ENCODE results near the gene RREB1. TPM values are rescaled to one million over a fixed set of nuclear protein-coding genes. Genes with fewer than 3 reads are reported as not detected.

RREB1 gene
- total and polyA plus RNA-seq, 2 of the 4 experiments (the other 2 are of a cell fraction) = 8.4 to 14.5 TPM

DNA sequence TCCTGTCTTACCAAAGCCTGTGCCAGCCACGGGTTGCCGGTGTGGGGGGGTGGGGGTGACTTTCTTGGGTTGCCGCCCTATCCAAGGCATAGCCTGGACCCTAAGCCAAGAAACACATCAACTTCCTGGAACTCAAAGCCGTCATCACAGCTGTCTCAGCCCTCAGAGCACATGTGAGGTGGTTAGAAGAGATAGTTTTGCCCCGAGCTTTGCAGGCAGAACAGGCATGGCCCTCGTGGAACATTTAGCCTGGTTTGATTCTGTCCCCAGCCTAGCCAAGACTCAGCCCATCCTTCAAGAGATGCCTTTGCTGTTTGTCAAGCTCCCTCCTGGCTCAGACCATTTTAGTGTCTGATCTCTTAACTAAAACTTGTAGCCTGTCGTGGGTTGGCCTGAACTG lies 64.9 kb downstream of the RREB1 start:
- no peak overlapping the region for H2BK15ac ChIP-seq (ENCODE audit: low read depth, low read length)
- no CpG with 5 or more reads among the region's 7 CpGs for whole genome bisulfite sequencing, 2 experiments (ENCODE audit: extremely low coverage in 2 of 2, insufficient read length in 1 of 2)

More for the DNA sequence above, 64.9 kb downstream of the RREB1 start:
- Histone ChIP-seq H4K5ac (ENCODE audit: low read depth, low read length) (no peak overlapping the region), H2AK5ac (ENCODE audit: low read depth, low read length) (peak overlapping the region; percentile 62; the same call in 1 of the 2 replicates), H2BK20ac (ENCODE audit: low read depth, low read length) (no peak overlapping the region), H4K20me1 (ENCODE audit: insufficient read depth, low read length) (peaks cover 77% of the 10 kb centered on the region), H3K4ac (ENCODE audit: low read depth, low read length) (peak overlapping the region; percentile 67), H3K9ac (ENCODE audit: low read depth, low read length) (no peak overlapping the region), H4K8ac (ENCODE audit: low read depth in 2 of 2, low read length in 2 of 2) (no peak overlapping the region), H3K27me3 (ENCODE audit: control insufficient read depth, insufficient read depth, low read length) (no peaks in the 10 kb centered on the region), H4K91ac (ENCODE audit: insufficient read depth, low read depth, low read length) (no peak overlapping the region), H3K4me2 (ENCODE audit: low read depth, low read length) (no peak overlapping the region), H3K36me3 (ENCODE audit: control insufficient read depth, insufficient read depth, low read length) (peaks cover 4% of the 10 kb centered on the region), H3K56ac (ENCODE audit: extremely low read depth, insufficient read depth, low read length) (no peak overlapping the region), H3K18ac (ENCODE audit: low read depth, low read length) (no peak overlapping the region), H3K9me3 (ENCODE audit: control insufficient read depth, insufficient read depth, low read length) (no peaks in the 10 kb centered on the region), H3K9me1 (ENCODE audit: insufficient read depth, low read length) (peaks cover 52% of the 10 kb centered on the region), H3K27ac (ENCODE audit: insufficient read depth, low read length) (no peak overlapping the region), H3K4me1 (ENCODE audit: control insufficient read depth, insufficient read depth, low read length) (peaks cover 25% of the 10 kb centered on the region), H3K4me3 (ENCODE audit: insufficient read depth, low read depth, low read length) (no peak overlapping the region), H2BK5ac (ENCODE audit: low read depth, low read length, poor library complexity, severe bottlenecking) (no peak overlapping the region), H2BK120ac (ENCODE audit: low read depth, low read length) (no peak overlapping the region), H2AK9ac (replicated peaks; ENCODE audit: low read depth, low read length, poor library complexity) (no peak overlapping the region), H3K14ac (replicated peaks; ENCODE audit: low read depth, low read length) (peak overlapping the region; percentile 89; the same call in 1 of the 2 replicates), H3K79me1 (ENCODE audit: low read depth in 1 of 2, low read length in 2 of 2) (peaks cover 52 to 96% of the 10 kb centered on the region in 2 experiments), H2AFZ (replicated peaks; ENCODE audit: low read length, poor library complexity) (no peak overlapping the region), H3K23ac (ENCODE audit: low read depth, low read length) (0 out of 2 replicates have a peak overlapping the region, but pooled peaks have one; percentile 31)
- in situ Hi-C loops (cut with MboI; ENCODE audit: low sequenced_read_pairs) (no loop called here), dilution Hi-C loops (cut with HindIII; ENCODE audit: low sequenced_read_pairs, unreplicated experiment) (no loop called here), intact Hi-C loops (cut with micrococcal nuclease) (no loop called here)
- ChIA-PET CTCF (no interaction called here), POLR2A (ENCODE audit: unreplicated experiment) (no interaction called here)
- TF ChIP-seq MXI1 (IDR thresholded peaks at IDR 0.05; ENCODE audit: borderline replicate concordance, low read depth, low read length) (0 out of 2 replicates have a peak, but pooled peaks have one; percentile 31), NFE2L2 (IDR thresholded peaks at IDR 0.05; ENCODE audit: low read depth, low read length) (no peak)
- peak; percentile 63 for DNase-seq
- ATAC-seq (ENCODE audit: low read depth) = peak; percentile 8; the same call in 1 of the 2 replicates
- BruUV-seq (replicated peaks) = no TSS peak
